T-helper 2 cell treated with Interferon-gamma antibody and Interleukin-4, amounts not matched to agents 5 μg/mL and 100 μg/mL, for 36 hours (primary cell): Measurements from ENCODE around the gene BAIAP3.
"Not testable (repeated sequence)": the region's sequence is repeated elsewhere in the genome, so short reads cannot be mapped to it uniquely, and the experiment has no call there.

Source experiments
- DNase-seq: peaks from one replicate; pipeline ENCODE4 v3.0.0; 2021; ENCODE audit warnings: low spot score
- H3K27ac Mint-ChIP-seq: one replicate; pipeline ENCODE4 v1.8.0; 2021; ENCODE audit warnings: mild to moderate bottlenecking, mixed read lengths
- H3K27me3 Mint-ChIP-seq: one replicate; pipeline ENCODE4 v1.8.0; 2021; ENCODE audit warnings: low read depth, mixed read lengths
- H3K36me3 Mint-ChIP-seq: one replicate; pipeline ENCODE4 v1.8.0; 2021; ENCODE audit warnings: low read depth, mixed read lengths
- H3K4me1 Mint-ChIP-seq: one replicate; pipeline ENCODE4 v1.8.0; 2021; ENCODE audit warnings: low read depth, mixed read lengths
- H3K4me3 Mint-ChIP-seq: one replicate; pipeline ENCODE4 v1.8.0; 2022; ENCODE audit warnings: mild to moderate bottlenecking, moderate library complexity, mixed read lengths
- H3K9me3 Mint-ChIP-seq: one replicate; pipeline ENCODE4 v1.8.0; 2021; ENCODE audit warnings: mixed read lengths

The BAIAP3 gene

DNA sequence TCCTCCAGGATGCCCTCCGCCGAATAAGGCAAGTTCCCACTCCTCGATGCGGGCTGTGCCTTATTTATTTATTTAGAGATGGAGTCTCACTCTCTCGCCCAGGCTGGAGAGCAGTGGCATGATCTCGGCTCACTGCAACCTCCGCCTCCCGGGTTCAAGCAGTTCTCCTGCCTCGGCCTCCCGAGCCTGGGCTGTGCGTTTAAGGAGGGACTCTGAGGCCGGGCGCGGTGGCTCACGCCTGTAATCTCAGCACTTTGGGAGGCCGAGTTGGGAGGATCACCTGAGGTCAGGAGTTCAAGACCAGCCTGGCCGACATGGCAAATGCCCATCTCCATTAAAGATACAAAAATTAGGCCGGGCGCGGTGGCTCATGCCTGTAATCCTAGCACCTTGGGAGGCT lies 5.3 kb upstream of the BAIAP3 start:
- DNase-seq, H3K36me3 Mint-ChIP-seq, H3K9me3 Mint-ChIP-seq, H3K4me3 Mint-ChIP-seq, H3K27ac Mint-ChIP-seq: not testable (repeated sequence)
- H3K27me3 Mint-ChIP-seq, result peaks cover 14% of the 10 kb centered on the region
- peaks cover 12% of the 10 kb centered on the region for H3K4me1 Mint-ChIP-seq

GRCh38 chr16:1328961-1329360 lies 4.5 kb upstream of the BAIAP3 start:
- not testable (repeated sequence) for H3K27ac Mint-ChIP-seq, DNase-seq, H3K36me3 Mint-ChIP-seq, H3K9me3 Mint-ChIP-seq, H3K4me3 Mint-ChIP-seq
- peaks cover 12% of the 10 kb centered on the region for H3K4me1 Mint-ChIP-seq
- peaks cover 14% of the 10 kb centered on the region for H3K27me3 Mint-ChIP-seq

GRCh38 chr16:1330260-1330914 lies 3.1 kb upstream of the BAIAP3 start:
- H3K27ac Mint-ChIP-seq, result no peak overlapping the region
- H3K9me3 Mint-ChIP-seq, result no peaks in the 10 kb centered on the region
- H3K36me3 Mint-ChIP-seq, result no peaks in the 10 kb centered on the region
- DNase-seq, result no peak
- H3K4me1 Mint-ChIP-seq, result peaks cover 12% of the 10 kb centered on the region
- no peak overlapping the region for H3K4me3 Mint-ChIP-seq
- H3K27me3 Mint-ChIP-seq, result peaks cover 23% of the 10 kb centered on the region

- DNase-seq, result no peak
- peak overlapping the region; percentile 68 for H3K4me3 Mint-ChIP-seq
- no peaks in the 10 kb centered on the region for H3K9me3 Mint-ChIP-seq
- H3K36me3 Mint-ChIP-seq, result no peaks in the 10 kb centered on the region
- H3K4me1 Mint-ChIP-seq, result peaks cover 12% of the 10 kb centered on the region
- H3K27ac Mint-ChIP-seq, result no peak overlapping the region
- H3K27me3 Mint-ChIP-seq, result peaks cover 29% of the 10 kb centered on the region
These were observed 2.3 kb upstream of the BAIAP3 start for GRCh38 chr16:1330931-1331711.

DNA sequence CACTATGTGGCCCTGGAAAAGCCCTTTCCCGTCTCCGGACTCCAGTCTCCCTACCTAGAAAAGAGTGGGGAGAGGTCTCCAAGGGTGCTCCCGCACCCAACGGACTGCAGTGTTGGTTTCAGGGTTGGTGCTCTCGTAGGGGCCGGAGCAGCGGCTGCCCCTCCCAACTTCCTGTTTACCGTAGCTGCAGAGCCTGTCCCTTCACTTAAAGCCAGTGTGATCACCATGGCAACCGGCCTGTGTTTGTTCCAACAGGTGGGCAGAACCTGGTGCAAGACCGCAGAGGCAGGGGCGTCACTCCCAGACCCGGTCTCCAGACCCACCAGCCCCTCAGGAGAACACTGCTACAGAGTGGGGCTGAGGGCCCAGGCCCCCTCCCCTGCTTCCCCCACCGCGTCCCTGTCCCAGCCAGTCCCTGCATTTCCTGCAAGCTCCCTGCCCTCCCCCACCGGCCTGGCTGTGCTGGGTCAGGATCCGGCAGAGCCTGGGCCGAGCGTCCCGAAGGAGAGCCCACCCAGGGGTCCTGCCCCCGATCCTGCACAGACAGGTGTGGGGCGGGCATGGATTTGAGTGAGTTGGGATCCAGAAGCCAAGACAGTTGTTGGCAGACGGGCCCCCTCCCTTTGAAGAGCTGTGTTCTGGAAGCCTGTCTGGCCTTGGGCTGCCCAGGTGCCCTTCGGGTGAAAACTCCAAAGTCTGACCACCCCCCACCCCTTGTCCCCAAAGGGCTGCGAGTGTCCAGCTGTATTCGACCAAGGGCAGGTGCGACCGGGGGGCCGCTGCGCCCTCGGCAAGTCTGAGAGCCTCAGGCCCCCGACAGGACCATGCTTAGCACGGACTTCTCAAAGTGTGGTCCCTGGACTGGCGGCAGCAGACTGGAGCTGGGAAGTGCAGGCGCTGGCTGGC lies 1.5 kb upstream of the BAIAP3 start:
- H3K36me3 Mint-ChIP-seq, result no peaks in the 10 kb centered on the region
- peak overlapping the region; percentile 65 for H3K27ac Mint-ChIP-seq
- no peaks in the 10 kb centered on the region for H3K9me3 Mint-ChIP-seq
- peaks cover 12% of the 10 kb centered on the region for H3K4me1 Mint-ChIP-seq
- DNase-seq, result no peak
- H3K4me3 Mint-ChIP-seq, result peak overlapping the region; percentile 72
- peaks cover 31% of the 10 kb centered on the region for H3K27me3 Mint-ChIP-seq

DNA sequence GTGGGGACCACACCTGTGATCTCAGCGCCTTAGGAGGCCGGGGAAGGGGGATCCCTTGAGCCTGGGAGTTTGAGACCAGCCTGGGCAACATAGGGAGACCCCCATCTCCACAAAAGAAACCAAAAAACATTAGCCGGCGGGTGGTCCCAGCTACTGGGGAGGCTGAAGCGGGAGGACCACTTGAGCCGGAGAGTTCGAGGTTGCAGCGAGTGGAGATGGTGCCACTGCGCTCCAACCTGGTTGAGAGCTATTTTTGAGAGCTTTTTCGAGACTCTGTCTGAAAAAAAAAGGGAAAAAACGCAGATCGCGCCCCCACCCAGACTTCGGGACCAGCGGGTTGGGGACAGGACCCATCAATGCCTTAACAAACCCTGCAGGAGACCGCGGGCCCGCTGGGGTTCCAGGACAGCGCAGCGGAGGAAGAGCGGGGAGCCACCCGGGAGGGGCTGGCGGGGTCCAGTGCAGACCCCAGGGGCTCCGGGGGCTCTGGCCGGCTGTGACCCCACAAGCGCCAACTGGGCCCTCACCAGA lies 762 bp upstream of the BAIAP3 start:
- Mint-ChIP-seq H3K4me1 (peaks cover 12% of the 10 kb centered on the region), H3K4me3 (peak overlapping the region; percentile 72), H3K27me3 (peaks cover 31% of the 10 kb centered on the region), H3K9me3 (no peaks in the 10 kb centered on the region), H3K36me3 (no peaks in the 10 kb centered on the region), H3K27ac (no peak overlapping the region)
- DNase-seq, result no peak

- Mint-ChIP-seq H3K4me1 (peaks cover 12% of the 10 kb centered on the region), H3K27ac (no peak overlapping the region), H3K9me3 (no peaks in the 10 kb centered on the region), H3K27me3 (peaks cover 31% of the 10 kb centered on the region), H3K36me3 (no peaks in the 10 kb centered on the region), H3K4me3 (no peak overlapping the region)
- no peak for DNase-seq
These were observed 632 bp downstream of the BAIAP3 start for GRCh38 chr16:1333854-1334700.

DNA sequence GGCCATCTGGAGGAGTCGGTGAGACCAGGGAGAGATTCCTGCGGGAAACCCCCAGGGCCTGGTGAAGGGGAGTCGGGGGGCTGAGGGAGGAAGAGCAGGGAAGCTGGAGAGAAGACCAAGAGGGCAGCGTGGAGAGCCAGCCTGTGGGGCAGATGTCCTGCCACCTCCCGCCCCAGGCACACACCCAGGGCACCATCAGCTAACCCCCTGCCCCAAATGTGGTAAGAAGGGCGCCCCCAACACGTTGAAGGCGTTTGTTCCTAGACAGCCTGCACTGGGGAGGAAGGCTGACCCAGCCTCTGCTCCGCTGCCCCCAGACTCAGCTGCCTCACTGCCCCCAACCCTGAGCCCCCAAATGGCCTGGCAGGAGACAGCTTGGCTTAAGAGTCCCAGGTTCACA lies 1.3 kb downstream of the BAIAP3 start:
- H3K36me3 Mint-ChIP-seq, result no peaks in the 10 kb centered on the region
- H3K9me3 Mint-ChIP-seq, result no peaks in the 10 kb centered on the region
- peaks cover 31% of the 10 kb centered on the region for H3K27me3 Mint-ChIP-seq

DNA sequence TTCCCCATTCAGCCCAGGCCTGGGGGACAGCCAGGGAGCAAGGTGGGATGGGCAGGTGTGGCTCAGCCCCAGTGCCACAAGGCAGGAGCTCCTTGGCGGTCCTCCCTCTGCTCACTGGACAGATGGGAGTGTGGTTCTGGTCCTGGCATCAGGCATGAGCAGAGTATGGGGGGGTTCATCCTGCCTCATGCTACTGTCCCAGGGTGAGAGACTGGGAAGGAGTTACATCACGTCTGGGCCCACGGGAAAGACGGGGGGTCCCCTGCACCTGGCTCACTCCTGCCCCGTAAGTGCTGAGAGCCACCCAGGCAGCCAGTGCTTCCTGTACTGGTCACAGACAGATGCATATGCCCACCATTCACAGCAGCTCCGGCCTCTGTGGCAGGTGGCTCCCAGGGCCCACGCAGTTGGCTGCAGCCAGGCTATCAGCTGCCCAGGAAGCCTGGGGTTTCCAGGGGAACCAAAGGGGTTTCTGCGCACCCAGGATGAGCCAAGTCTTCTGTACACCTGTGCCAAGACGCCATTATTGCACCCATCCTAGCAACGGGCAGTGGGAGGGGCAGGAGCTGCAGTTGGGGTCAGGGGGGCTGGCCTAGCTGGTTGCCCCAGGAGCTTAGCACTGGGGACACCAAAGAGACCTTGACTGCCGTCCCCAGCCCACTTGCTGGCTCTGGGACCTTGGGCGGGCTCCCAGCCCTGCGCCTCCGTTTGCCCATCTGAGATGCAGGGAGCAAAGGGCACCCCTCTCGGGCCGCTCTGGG lies 1.9 kb downstream of the BAIAP3 start:
- Mint-ChIP-seq H3K27ac (no peak overlapping the region), H3K4me3 (no peak overlapping the region), H3K9me3 (no peaks in the 10 kb centered on the region), H3K36me3 (no peaks in the 10 kb centered on the region), H3K4me1 (peaks cover 12% of the 10 kb centered on the region), H3K27me3 (peaks cover 31% of the 10 kb centered on the region)
- DNase-seq, result no peak

More for the DNA sequence above, 1.3 kb downstream of the BAIAP3 start:
- DNase-seq, result no peak
- H3K27ac Mint-ChIP-seq, result no peak overlapping the region
- peaks cover 12% of the 10 kb centered on the region for H3K4me1 Mint-ChIP-seq
- H3K4me3 Mint-ChIP-seq, result no peak overlapping the region

DNA sequence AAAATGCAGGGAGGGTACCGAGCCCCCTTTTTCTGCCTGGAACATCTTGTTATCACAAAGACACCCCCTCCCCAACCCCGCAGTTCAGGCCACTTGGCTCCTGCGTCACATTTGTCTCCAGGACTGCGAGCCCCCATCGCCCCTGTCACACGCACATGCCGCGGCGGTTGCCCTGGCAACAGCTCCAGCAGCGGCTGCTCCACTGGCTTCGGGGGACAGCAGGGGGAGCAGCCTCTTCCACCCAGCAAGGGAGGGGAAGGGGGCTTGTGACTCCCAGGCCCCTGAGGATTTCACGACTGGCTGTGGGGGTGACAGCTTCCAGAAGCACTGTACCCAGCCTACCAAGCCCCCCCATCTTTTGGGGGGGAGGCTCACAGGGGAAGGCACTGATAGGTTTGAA lies 2.6 kb downstream of the BAIAP3 start:
- H3K9me3 Mint-ChIP-seq, result no peaks in the 10 kb centered on the region
- DNase-seq, result no peak
- peaks cover 31% of the 10 kb centered on the region for H3K27me3 Mint-ChIP-seq
- H3K27ac Mint-ChIP-seq, result no peak overlapping the region
- H3K4me3 Mint-ChIP-seq, result no peak overlapping the region
- no peaks in the 10 kb centered on the region for H3K36me3 Mint-ChIP-seq
- H3K4me1 Mint-ChIP-seq, result peaks cover 12% of the 10 kb centered on the region

GRCh38 chr16:1336619-1337018 lies 3.2 kb downstream of the BAIAP3 start:
- Mint-ChIP-seq H3K27ac (no peak overlapping the region), H3K4me1 (peaks cover 8% of the 10 kb centered on the region), H3K4me3 (no peak overlapping the region), H3K27me3 (peaks cover 26% of the 10 kb centered on the region), H3K36me3 (no peaks in the 10 kb centered on the region), H3K9me3 (no peaks in the 10 kb centered on the region)
- no peak for DNase-seq

- Mint-ChIP-seq H3K9me3 (no peaks in the 10 kb centered on the region), H3K36me3 (no peaks in the 10 kb centered on the region), H3K4me3 (no peak overlapping the region), H3K4me1 (peaks cover 3% of the 10 kb centered on the region), H3K27me3 (peaks cover 20% of the 10 kb centered on the region), H3K27ac (no peak overlapping the region)
- DNase-seq, result no peak
These were observed 4.0 kb downstream of the BAIAP3 start for GRCh38 chr16:1337486-1337885.
